Activated CD8-positive, alpha-beta memory T cell treated with anti-CD3 and anti-CD28 coated beads, Interleukin-2, amount 50 U/mL, for 1 hour (primary cell): ENCODE measurements around the gene XPNPEP1.
A peak's percentile ranks its signal among the peaks of the same experiment; 100 is the strongest.

Source experiments
- DNase-seq: peaks from one replicate; pipeline ENCODE4 v3.0.0-alpha.2; 2020; ENCODE audit errors: extremely low read depth

Gene XPNPEP1

GRCh38 chr10:109922976-109923921 lies at the start of gene XPNPEP1:
Gene XPNPEP1, minus strand, starts transcription at chr10:109923511. Its CDS starts 78 bp downstream, at chr10:109923433.
- DNase-seq = peak; percentile 43

DNA sequence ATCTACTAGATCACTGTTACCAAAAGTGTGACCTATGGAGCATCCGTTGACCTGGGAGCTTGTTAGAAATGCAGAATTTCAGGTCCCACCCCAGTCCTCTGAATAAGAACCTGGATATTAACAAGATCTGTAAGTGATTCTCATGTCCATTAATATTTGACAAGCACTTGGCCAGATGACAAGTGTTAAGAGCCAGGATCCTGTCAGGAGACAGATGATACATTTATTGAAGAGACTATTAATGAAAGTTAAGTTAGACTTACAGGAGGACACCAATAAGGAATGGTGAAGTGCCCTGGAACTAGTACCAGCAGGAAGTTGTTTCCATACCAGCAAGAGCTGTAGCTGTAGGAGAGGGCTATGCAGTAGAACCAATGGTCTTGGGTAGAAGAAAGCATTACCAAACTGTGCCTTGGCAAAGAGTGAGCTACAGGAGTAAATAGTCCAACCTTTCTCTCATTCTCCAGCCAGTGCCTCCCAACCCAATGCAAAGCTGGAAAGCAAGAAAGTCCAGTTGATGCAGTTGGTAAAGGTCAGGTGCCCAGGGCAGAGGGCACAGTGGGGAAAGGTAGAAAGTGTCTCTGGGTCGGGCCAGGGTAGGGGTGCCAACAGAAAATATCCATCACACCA lies 49.2 kb upstream of the XPNPEP1 start:
- DNase-seq = no peak

DNA sequence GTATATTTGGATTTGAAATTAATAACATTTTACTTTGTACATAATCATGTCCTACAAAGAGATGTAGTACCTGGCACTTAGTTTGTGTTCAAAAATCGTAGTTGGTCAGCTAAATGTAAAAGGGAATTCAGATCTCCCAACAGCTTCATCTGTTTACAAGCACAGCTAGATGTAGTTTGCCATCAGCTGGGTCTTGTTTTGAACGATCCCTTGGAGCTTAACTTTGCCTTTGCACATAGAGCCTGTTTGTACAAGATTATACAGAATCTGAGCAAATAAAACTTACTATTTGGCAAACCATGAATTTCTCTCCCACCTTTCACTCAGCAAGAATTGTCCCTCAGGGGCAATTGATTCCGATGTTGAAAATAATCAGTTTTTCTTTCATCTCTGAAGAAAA lies 48.3 kb upstream of the XPNPEP1 start:
- no peak for DNase-seq

DNA sequence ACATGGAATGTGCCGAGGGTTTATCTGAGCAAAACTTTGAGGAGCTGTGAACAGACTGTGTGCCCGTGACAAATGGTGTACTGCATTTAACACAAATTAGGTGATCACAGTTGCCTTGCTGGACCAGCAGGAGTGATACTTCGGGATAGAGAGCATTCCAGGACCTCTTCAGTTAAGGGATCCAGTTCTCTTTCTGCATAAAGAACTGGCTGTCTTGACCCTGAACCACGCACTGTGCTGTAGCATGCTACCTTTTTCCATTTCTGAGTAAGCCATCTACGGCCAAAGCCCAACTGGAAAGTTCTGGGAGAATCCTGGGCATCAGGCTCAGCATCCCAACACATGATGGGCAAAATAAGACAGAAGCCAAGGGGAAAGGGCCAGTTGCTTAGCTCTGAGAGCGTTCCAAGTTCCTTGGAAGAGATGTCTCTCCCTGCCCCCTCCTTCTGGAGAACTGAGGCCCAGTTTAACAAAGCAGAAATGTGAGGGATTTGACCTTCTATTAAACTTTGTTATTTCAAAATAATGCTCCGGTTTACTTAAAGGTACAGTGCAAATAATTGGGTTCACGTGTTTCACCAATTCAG lies 46.5 kb upstream of the XPNPEP1 start:
- DNase-seq = no peak

GRCh38 chr10:109968953-109969759 lies 45.8 kb upstream of the XPNPEP1 start:
- no peak for DNase-seq

- DNase-seq = no peak
Measured at GRCh38 chr10:109967739-109968088, 44.4 kb upstream of the XPNPEP1 start.

GRCh38 chr10:109966961-109967738 lies 43.8 kb upstream of the XPNPEP1 start:
- no peak for DNase-seq

- no peak for DNase-seq
Measured at GRCh38 chr10:109964318-109964717, 41.0 kb upstream of the XPNPEP1 start.

DNA sequence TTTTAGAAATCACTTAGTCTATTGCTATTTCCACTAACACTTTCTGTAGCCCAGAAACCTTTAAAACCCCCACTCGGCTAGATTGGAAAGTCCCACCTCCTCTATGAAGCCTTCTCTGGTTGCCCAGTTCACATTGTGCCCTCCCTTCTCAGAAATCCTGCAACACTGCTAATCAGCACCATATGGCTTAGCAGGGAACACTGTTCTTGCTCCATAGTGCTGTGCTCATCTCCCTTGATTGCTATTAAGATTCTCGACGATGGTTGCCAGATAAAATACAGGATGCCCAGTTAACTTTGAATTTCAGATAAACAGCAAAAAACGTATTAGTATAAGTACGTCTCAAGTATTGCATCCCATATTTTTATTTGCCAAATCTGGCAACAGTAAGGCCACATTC lies 40.1 kb upstream of the XPNPEP1 start:
- no peak for DNase-seq

GRCh38 chr10:109962247-109962646 lies 38.9 kb upstream of the XPNPEP1 start:
- DNase-seq = no peak

DNA sequence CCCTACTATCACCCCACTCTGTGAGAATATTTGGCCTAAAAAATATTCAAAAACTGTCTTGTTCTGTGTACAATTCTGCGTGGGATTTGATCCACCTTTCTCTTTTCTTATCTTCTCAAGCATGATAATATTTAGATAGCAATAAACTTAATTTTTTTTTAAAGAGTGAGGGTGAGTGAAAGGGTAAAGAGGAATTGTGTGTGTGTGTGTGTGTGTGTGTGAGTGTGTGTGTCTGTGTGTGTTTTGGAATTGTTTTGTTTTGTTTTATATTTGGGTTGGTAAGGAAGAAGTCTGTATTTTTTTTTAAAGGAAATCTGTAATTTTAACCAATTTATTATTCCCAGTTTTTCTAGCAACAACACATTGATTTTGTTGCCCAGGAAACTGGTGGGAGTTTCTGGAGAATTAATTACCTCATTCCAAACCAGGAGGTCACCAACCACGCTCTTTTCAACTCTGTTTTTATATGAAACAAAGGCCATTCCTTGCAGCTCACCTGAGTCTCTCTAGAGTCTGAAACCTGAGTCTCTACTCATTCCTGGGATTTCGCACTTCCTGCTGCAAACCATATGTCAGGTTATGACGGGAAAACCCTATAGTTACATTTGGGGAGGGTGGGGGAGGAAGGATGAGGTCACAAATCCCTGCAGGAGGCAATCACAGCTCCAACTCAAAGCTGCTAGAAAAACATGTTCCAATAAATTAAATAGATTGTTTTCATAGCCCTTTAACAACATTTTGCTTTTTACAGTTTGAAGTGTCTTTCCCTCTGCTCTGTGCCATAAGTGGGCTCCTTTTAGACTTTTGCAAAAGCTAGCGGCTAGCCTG lies 38.1 kb upstream of the XPNPEP1 start:
- no peak for DNase-seq

- no peak for DNase-seq
Measured at GRCh38 chr10:109960682-109961081, 37.4 kb upstream of the XPNPEP1 start.

DNA sequence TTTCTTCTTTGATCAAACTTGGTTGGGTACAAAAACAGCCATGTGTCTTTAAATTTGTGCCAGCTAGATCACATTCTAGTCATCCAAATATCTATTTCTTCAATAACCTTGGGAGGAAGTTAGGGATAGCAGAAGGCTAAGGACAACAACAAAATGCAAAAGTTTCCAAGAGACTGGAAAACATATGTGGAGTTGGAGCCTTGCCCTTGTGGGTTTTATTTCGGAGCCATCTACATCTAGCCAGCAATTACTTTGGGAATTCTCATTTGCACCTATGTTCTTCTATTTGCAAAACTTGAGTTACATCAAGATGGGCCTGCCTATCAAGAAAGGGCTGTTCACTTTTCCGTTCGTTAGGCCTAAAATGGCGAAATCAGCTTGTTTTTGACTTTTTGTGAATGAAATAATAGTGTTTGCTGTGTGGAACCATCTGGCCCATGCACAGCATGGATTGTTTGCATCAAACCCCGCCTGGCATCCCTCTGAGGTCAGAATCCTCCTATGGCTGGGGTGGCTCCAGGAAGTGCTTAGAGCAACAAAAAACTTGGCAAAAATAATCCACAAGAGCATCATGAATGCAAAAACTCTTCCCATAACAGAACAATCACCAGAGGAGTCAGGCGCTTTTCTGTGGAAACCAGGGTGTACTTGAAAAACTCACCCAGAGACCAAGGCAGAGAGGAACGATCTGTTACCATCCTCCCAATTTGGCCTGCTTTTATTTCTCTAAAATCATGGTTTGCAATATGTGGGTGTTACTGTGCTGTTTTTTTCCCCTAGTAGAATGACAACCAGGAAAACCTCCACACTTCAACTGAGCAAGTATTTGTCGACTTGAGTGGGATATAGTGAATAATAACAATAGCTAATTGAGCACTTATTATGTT lies 36.2 kb upstream of the XPNPEP1 start:
- no peak for DNase-seq

GRCh38 chr10:109958059-109958458 lies 34.7 kb upstream of the XPNPEP1 start:
- no peak for DNase-seq

DNA sequence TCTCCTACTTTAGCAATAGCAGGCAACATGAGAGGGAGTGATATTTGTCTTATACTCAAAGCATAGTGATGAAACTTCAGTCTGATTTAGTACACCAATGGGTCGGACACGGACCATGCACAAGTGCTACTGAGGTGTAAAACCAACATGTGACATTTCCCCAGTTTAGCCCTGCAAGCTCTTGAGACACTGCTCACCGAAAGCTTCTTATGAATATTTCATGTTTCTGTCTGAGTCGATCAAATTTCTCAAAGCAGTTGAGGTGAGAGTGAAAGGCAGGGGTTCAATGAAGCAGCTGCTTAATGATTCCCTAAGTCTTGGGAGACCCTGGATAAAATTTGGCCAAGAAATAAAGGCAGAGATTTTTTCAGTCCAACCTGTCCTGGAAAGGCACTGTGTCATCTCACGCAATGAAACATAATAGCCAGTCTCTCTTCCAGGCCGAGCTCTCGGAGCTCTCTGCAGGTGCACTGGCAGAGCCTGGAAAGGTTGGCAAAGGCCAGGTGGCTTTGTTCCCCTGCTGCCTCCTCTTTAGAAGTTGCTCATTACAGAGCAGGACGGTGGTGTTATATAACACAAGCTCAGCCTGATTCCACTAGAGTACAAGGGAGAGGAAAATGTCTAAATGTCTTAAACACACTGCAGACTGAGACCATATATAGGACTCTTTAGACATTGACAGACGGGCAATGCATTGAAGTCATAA lies 33.9 kb upstream of the XPNPEP1 start:
- DNase-seq = no peak

- no peak for DNase-seq
Measured at GRCh38 chr10:109956454-109957091, 33.3 kb upstream of the XPNPEP1 start.

DNA sequence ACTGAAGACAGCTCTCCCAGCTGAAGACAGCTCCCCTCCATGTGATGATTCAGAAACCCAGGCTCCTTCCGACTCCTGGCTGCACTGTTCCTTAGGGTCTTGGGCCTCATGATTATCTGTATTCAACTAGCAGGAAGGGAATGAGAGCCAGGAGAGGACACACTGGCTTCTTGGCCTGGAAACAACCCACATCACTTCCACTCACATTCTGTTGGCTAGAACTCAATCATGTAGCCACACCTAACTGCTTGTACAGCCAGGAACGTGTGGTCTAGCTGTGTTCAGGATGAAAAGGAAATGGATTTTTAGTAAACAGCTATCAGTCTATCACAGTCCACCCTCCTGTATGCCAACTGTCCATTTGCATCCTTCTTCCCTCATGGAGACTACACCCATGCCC lies 30.5 kb upstream of the XPNPEP1 start:
- DNase-seq = no peak

GRCh38 chr10:109952526-109952925 lies 29.2 kb upstream of the XPNPEP1 start:
- DNase-seq = no peak
